GM10266 (cell line): Measurements from ENCODE around the gene LRRC46.

Experiments
- DNase-seq: peaks from one replicate; pipeline ENCODE4 v3.0.0; 2012; ENCODE audit errors: extremely low spot score
- CTCF ChIP-seq: IDR thresholded peaks from 2 replicates; pipeline ENCODE4 v1.5.1; 2012; ENCODE audit warnings: mild to moderate bottlenecking, low read depth; ENCODE audit not compliant: control insufficient read depth, insufficient read depth; ENCODE audit errors: missing control alignments

Gene LRRC46

GRCh38 chr17:47873200-47874090 is 42.0 kb downstream of the LRRC46 start:
- DNase-seq, result no peak

GRCh38 chr17:47875011-47875985 is 43.8 kb downstream of the LRRC46 start:
- DNase-seq, result no peak
- no peak for TF ChIP-seq CTCF

More at GRCh38 chr17:47873200-47874090, 42.0 kb downstream of the LRRC46 start:
- TF ChIP-seq CTCF, result no peak

DNA sequence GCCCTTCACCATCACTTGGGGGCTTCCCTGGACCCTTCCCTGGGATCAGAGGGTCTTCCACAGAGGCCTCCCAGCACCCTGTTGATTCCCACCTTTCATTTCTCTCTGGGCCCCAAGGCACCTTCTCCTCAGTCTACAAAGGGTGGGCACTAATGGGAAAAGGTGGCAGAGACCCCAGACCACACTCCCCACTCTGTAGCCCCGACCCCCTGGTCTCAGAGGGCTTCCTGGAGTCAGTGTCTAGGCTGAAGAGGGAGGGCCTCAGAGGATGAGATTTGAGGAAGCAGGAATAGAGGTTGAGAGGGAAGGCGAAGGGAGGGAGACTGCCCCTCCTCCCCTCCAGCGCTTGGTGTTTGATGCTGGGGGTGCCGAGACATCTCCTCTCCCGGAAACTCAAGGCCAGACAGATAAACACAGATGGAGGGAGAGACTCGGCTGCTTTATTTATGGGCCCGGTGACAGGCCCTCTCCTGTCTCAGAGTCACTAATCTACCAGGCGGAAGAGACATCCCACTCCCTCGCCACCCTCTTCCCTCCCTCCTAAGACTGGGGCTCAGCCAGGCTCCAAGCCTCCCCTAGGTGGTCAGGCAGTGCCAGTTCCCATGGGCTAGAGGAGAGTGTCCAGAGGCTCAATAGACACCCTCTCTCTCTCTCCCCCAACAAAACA is 46.0 kb downstream of the LRRC46 start:
- no peak for DNase-seq

DNA sequence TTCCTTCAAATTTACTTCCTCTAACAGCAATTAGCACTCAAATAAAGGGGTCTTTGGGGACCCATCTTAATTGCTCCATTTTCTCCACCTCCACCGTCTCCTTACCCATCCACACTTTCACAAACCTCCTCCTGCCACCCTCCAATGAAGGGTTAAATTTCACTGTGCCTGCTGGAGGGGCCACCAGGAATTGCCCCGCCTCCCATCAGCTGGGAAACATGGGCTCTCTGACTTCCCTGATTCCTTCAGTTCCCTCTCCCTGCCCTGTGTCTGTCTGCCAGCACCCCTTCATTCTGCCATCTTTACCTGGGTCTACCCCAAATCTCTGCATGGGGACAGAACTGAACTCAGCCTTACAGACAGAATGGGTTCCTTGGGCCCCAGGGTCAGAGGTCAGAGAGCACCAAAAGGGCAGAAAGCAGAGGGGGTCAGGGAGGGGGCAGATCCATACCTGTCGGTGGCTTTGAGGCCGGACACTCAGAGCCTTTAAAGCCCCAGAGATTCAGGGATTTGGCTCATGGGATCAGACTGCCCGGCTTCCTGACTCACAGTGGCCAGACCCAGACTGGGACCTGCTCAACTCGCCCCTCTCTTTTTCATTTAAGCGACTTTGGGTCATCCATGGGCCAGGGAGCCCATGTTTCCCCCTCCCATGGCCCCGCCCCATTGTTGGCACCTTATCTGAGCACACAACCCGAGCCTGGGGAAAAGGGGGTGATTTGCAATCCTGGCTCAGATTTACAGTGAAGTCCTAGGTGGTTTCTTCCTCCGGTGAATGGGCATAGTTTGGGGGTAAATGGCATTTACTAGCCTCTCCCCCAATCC is 46.9 kb downstream of the LRRC46 start:
- DNase-seq, result no peak
- no peak for TF ChIP-seq CTCF

More for the DNA sequence above, 46.0 kb downstream of the LRRC46 start:
- TF ChIP-seq CTCF, result no peak

DNA sequence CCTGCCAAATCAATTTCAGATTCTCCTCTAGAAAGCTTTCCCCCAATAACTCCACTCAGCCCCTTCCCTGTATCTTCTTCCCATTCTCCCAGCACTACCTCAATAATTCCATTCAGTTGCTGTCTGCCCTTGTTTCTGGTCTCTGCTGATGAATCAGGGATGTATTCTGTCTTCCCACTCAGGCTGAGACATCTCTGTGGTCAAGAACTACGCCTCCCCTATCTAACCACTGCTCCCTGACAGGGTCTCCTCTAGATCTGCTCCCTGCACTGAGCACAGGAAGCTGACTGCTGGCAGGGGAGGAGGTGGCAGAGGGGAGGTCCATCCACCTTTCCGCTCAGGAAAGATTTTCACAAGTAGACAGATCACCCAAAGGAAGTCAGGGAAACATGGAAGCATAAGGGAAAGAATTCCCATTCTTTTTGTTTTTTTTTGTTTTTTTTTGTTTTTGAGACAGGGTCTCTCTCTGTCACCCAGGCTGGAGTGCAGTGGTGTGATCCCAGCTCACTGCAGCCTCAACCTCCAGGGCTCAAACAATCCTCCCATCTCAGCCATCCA is 47.6 kb downstream of the LRRC46 start:
- no peak for DNase-seq
- no peak for TF ChIP-seq CTCF

- TF ChIP-seq CTCF, result no peak
- no peak for DNase-seq
Measured at GRCh38 chr17:47879776-47880454, 48.4 kb downstream of the LRRC46 start.
